Testis (tissue), 3 donors: Measurements from ENCODE around the gene KCNAB1. TPM values are rescaled to one million over a fixed set of nuclear protein-coding genes. Genes with fewer than 3 reads are reported as not detected.

Experiments
- DNase-seq: peaks from one replicate; pipeline ENCODE4 v3.0.0-alpha.2; 2019
- H3K27ac ChIP-seq, 2 donors: fragments of 200-600 bp; sonication (generic); one replicate each; pipeline ENCODE4 v1.5.1; 2019
- H3K27me3 ChIP-seq: fragments of 200-600 bp; sonication (generic); one replicate; pipeline ENCODE4 v1.5.1; 2019
- H3K36me3 ChIP-seq: fragments of 200-600 bp; sonication (generic); one replicate; pipeline ENCODE4 v1.5.1; 2017; ENCODE audit warnings: low read depth; ENCODE audit errors: missing control alignments
- H3K4me1 ChIP-seq: fragments of 200-600 bp; sonication (generic); one replicate; pipeline ENCODE4 v1.5.1; 2019
- H3K4me3 ChIP-seq, 2 donors: fragments of 200-600 bp; sonication (generic); one replicate each; pipeline ENCODE4 v1.5.1; 2017 to 2019
- H3K9me3 ChIP-seq: fragments of 200-600 bp; sonication (generic); one replicate; pipeline ENCODE4 v1.5.1; 2017
- CTCF ChIP-seq, 3 experiments: fragments of 450-650 bp in 2 of 3; fragments of 200-600 bp in 1 of 3; sonication (generic) in 1 of 3; IDR thresholded peaks; one replicate each; pipeline ENCODE4 v1.5.1; 2016 to 2019; ENCODE audit warnings: antibody characterized with exemption in 3 of 3, mild to moderate bottlenecking in 2 of 3, moderate library complexity in 1 of 3
- POLR2A ChIP-seq: fragments of 450-650 bp; IDR thresholded peaks from one replicate; pipeline ENCODE4 v1.6.1; 2017; ENCODE audit warnings: antibody characterized with exemption, mild to moderate bottlenecking, moderate library complexity
- WGBS, 2 donors: methylation state at CpG; one replicate each; pipeline ENCODE4 v1.1.5; 2018; 5-methylcytosine and 5-hydroxymethylcytosine counted together
- intact Hi-C: fragments of 100-400 bp; cut with DNase I; formaldehyde crosslinking; loops from one replicate; pipeline ENCODE4 v1.15.1; 2023; ENCODE audit warnings: low total_unique reads
- polyA plus RNA-seq: library from polyadenylated mRNA; stranded (reverse); fragments of 350-450 nt; fragmentation: Illumina TruSeq; extraction: RNeasy Lipid Tissue Mini Kit (QIAGEN cat#74804); gene quantifications from one replicate; pipeline ENCODE4 v1.2.3, GENCODE V29; 2014; ENCODE audit warnings: low read depth, low replicate concordance; ENCODE audit not compliant: insufficient read depth
- total RNA-seq, 2 donors: library from RNA; depleted of rRNA; stranded (reverse); fragments of >200 nt; gene quantifications; one replicate each; pipeline ENCODE4 v1.2.3, GENCODE V29; 2016

Gene KCNAB1
- total and polyA plus RNA-seq, 3 donors from 2014 or later: 3.8 to 8.9 (median 5.7) TPM

- no peak overlapping the region for H3K4me3 ChIP-seq
- H3K27ac ChIP-seq: no peak overlapping the region
- TF ChIP-seq POLR2A: no peak
- TF ChIP-seq CTCF (IDR thresholded peaks at IDR 0.05): no peak
- 86 to 94% methylated on average over 1 of the region's 1 CpG for WGBS, 2 donors
- no peaks in the 10 kb centered on the region for H3K9me3 ChIP-seq
- intact Hi-C loops: no loop called here
- no peaks in the 10 kb centered on the region for H3K27me3 ChIP-seq
- H3K36me3 ChIP-seq: no peaks in the 10 kb centered on the region
- peaks cover 2% of the 10 kb centered on the region for H3K4me1 ChIP-seq
- DNase-seq: no peak
Observed at GRCh38 chr3:156303001-156303707, 182.8 kb downstream of the KCNAB1 start.

GRCh38 chr3:156304406-156304805 is 184.0 kb downstream of the KCNAB1 start:
- intact Hi-C loops: no loop called here
- Histone ChIP-seq H3K4me1 (peaks cover 3% of the 10 kb centered on the region), H3K4me3 (no peak overlapping the region), H3K27me3 (no peaks in the 10 kb centered on the region), H3K27ac (no peak overlapping the region), H3K36me3 (no peaks in the 10 kb centered on the region), H3K9me3 (no peaks in the 10 kb centered on the region)
- WGBS, 2 donors: 82 to 86% methylated on average over 3 of the region's 3 CpGs
- no peak for TF ChIP-seq POLR2A
- TF ChIP-seq CTCF (IDR thresholded peaks at IDR 0.05): no peak
- DNase-seq: no peak

GRCh38 chr3:156305672-156306071 is 185.3 kb downstream of the KCNAB1 start:
- H3K27me3 ChIP-seq: no peaks in the 10 kb centered on the region
- intact Hi-C loops: no loop called here
- no peaks in the 10 kb centered on the region for H3K9me3 ChIP-seq
- 88 to 100% methylated on average over 1 of the region's 1 CpG for WGBS, 2 donors
- H3K4me1 ChIP-seq: peaks cover 3% of the 10 kb centered on the region
- TF ChIP-seq CTCF (IDR thresholded peaks at IDR 0.05) (no peak), POLR2A (no peak)
- H3K4me3 ChIP-seq: no peak overlapping the region
- DNase-seq: no peak
- no peaks in the 10 kb centered on the region for H3K36me3 ChIP-seq
- H3K27ac ChIP-seq: no peak overlapping the region

DNA sequence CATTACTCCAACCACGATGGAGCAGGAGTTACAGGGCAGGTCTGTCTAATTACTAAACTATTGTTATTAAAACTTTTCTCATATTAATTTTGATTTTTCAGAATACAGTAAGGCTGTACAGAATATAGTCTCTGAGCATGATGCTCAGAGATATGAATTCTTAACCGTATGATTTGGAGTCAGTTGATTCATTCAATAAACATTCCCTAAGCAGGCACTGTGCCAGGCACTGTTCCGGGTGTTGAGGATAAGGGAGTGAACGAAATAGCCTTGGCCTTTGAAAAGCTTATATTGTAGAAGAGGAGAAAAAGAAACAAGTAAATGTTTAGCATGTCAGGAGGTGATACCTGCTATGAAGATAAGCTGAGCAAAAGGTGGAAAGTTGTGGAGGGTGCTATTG is 187.3 kb downstream of the KCNAB1 start:
- H3K27ac ChIP-seq: no peak overlapping the region
- TF ChIP-seq CTCF (IDR thresholded peaks at IDR 0.05) (no peak), POLR2A (no peak)
- H3K4me1 ChIP-seq: peaks cover 3% of the 10 kb centered on the region
- H3K9me3 ChIP-seq: no peaks in the 10 kb centered on the region
- H3K36me3 ChIP-seq: no peaks in the 10 kb centered on the region
- intact Hi-C loops: no loop called here
- peak; percentile 86 for DNase-seq
- WGBS, 2 donors: 25 to 31% methylated on average over 4 of the region's 4 CpGs
- no peaks in the 10 kb centered on the region for H3K27me3 ChIP-seq
- no peak overlapping the region for H3K4me3 ChIP-seq

GRCh38 chr3:156311431-156311830 is 191.1 kb downstream of the KCNAB1 start:
- Histone ChIP-seq H3K36me3 (no peaks in the 10 kb centered on the region), H3K9me3 (no peaks in the 10 kb centered on the region), H3K4me1 (peaks cover 3% of the 10 kb centered on the region), H3K27me3 (no peaks in the 10 kb centered on the region), H3K4me3 (no peak overlapping the region), H3K27ac (no peak overlapping the region)
- intact Hi-C loops: no loop called here
- no peak for DNase-seq
- TF ChIP-seq POLR2A: no peak
- no peak for TF ChIP-seq CTCF (IDR thresholded peaks at IDR 0.05)
- WGBS, 2 donors: 89 to 97% methylated on average over 4 of the region's 4 CpGs
